ENCODE data around the gene PADI2.

PADI2 gene

GRCh38 chr1:17139637-17140036 is 20.4 kb upstream of the PADI2 start:
- no peak for DNase-seq (ENCODE audit: low read depth in 3 of 3)

GRCh38 chr1:17137441-17137840 is 18.2 kb upstream of the PADI2 start:
- no peak for DNase-seq (ENCODE audit: low read depth in 3 of 3)

GRCh38 chr1:17136936-17137335 is 17.7 kb upstream of the PADI2 start:
- DNase-seq (ENCODE audit: low read depth in 3 of 3), result no peak

DNA sequence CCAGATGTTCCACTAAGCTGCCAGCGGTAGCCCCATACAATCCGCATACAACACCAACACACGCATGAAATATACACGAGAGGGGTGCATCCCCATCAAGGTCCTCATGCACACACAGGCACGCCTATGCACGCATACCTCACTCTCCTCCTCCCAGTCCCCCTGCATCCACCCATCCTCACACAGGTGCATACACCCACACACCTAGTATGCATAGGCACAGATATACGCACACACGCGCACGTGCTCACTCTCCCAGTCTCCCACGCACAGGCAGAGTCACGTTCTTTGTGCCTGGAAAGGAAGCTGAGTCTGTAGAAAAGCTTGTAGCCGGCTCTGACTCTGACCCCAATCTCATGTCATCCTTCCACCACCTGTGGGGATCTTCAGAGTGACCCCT is 16.9 kb upstream of the PADI2 start:
- DNase-seq (ENCODE audit: low read depth in 3 of 3), result no peak

DNA sequence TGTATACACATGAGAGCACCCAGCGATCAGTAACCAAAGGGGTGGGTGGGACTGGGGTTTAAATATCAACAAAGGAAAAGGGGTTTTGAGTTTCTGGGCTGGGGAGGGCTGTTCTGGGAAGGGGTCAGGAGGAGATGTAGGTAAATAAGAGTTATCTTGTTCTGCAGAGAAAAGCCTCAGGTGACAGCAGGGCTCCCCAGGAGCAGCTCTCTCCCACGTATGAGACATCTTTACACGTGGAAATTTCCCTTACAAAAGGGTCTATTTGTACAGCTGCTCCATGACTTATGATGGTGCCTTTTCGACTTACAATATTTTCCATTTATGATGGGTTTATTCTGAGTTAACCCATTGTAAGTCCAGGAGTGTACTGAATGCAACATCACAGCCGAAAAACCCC is 16.3 kb upstream of the PADI2 start:
- no peak for DNase-seq (ENCODE audit: low read depth in 3 of 3)

DNA sequence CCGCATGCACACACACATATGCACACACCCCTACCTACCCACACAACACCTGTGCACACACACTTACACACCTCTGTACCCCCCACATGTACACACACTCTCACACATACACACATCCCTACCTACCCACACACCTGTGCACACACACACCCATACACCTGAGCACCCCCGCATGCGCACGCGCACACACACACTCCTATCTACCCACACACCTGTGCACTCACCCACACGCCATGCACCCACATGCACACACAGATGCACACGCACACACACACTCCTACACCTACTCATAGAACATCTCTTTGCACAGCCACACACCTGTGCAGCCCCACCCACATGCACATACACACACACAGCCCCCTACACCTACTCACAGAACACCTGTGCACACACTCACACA is 15.5 kb upstream of the PADI2 start:
- DNase-seq (ENCODE audit: low read depth in 3 of 3), result no peak

DNA sequence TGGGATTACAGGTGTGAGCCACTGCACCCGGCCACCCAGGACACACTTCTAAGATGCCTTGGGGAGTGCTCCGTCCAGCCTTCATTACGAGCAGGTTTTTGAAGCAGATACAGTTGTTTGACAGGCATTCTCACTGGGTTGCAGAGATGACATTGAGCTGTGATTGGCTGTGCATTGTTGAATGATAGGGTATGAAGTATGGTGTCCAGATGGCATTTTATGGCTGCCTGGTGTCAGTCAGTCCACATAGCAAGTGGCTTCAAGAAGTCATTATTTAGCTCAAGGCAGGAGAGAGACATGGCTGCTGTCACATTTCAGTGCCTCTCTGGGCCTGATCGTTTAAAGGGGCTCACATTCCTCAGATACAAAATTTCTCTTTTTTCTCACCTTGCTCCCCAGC is 14.8 kb upstream of the PADI2 start:
- no peak for DNase-seq (ENCODE audit: low read depth in 3 of 3)

- DNase-seq (ENCODE audit: low read depth in 3 of 3), result no peak
Measured at GRCh38 chr1:17130138-17130635, 10.9 kb upstream of the PADI2 start.

- DNase-seq (ENCODE audit: low read depth in 3 of 3), result no peak
Measured at GRCh38 chr1:17128361-17128760, 9.1 kb upstream of the PADI2 start.

DNA sequence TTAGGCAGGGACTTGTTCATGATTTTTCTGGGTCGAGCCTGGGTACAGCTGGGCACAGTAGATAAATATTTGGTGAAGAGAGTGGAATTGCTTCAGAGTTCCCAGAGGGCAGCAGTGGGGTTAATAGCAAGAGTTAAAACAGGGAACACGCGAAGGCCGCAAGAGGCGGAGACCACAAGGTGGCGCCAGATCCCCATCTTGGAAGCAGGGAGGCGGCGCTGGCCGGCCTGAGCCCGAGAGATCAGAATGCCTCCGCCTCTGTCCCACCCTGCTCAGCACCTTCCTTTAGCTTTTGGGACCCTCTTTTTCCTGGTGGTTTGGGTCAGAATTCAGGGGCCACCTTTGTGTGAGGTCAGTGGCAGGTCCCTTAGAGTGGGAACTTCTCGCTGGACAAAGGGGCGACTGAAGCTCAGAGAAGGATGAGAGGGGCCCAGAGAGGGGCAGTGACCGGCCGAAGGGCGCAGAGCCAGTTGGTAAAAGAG is 6.5 kb upstream of the PADI2 start:
- peak; percentile 78 to 81 (median 79) for DNase-seq (ENCODE audit: low read depth in 3 of 3)

GRCh38 chr1:17123196-17124045 is 4.2 kb upstream of the PADI2 start:
- DNase-seq (ENCODE audit: low read depth in 3 of 3), result no peak

DNA sequence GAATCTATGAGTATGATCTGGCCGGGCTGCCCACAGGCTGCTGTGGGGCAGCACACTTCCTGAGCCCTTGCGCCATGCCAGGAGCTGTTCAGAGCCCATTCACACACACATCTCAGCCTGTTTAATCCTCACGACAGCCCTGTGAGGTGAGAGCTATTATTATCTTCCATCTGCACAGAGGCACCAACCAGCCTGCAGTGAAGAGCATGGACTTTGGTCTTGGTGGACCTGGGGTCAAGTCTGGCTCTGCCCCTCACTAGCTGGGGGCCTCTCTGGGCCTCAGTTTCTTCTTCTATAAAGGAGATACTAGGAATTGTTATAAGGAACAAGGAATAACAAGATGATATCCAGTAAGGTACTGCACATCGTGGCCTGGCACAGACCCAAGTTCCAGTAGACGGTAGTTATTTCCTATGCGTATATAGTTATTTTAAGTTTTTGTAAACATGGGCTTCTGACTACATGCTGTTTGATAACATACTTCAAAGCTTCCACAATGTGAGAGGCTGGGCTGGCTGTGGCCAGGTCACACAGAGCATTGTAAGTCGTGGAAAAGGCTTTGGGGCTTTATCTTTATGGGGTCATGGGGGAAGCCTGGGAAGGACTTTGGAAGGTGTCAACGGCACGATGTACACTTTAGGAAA is 3.4 kb upstream of the PADI2 start:
- no peak for DNase-seq (ENCODE audit: low read depth in 3 of 3)

GRCh38 chr1:17121881-17122280 is 2.6 kb upstream of the PADI2 start:
- DNase-seq (ENCODE audit: low read depth in 3 of 3), result no peak

DNA sequence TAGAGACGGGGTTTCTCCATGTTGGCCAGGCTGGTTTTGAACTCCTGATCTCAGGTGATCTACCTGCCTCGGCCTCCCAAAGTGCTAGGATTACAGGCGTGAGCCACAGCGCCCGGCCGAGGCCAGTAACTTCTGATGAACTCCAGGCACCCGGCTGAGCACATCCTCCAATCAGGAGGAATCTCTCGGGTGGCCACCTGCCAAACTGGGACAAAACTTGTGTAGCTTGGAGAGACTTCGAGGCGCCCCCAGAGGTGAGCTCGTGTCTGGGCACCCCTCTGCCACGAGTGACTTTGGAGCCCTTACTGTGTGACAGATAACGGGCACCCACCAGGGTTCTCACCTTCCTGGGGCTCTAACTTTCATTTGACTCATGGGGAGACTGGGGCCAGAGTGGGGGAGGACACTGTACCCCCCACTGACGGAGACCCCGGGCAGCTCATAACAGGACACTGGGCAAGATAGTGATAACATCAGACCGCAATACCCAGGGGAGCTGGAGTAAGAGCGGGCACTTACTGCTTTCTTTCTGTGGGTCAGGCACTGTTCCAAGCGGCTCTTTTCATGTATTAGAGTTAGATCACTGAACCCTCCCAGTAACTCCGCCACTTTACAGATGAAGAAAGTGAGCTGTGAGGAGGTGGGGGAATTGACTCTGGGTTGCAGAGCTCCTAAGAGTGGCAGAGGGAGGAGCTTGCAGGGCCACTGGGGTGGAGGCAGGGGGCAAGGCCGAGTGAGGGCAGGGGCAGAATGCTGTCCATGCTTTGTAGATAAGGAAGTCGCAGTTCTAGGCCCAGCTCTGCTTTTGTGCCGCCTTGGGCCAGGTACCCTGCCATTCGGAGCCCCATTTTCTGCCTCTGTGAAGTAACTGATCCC is 1.9 kb upstream of the PADI2 start:
- no peak for DNase-seq (ENCODE audit: low read depth in 3 of 3)

- DNase-seq (ENCODE audit: low read depth in 3 of 3), result no peak
Measured at GRCh38 chr1:17120481-17120877, 1.2 kb upstream of the PADI2 start.

DNA sequence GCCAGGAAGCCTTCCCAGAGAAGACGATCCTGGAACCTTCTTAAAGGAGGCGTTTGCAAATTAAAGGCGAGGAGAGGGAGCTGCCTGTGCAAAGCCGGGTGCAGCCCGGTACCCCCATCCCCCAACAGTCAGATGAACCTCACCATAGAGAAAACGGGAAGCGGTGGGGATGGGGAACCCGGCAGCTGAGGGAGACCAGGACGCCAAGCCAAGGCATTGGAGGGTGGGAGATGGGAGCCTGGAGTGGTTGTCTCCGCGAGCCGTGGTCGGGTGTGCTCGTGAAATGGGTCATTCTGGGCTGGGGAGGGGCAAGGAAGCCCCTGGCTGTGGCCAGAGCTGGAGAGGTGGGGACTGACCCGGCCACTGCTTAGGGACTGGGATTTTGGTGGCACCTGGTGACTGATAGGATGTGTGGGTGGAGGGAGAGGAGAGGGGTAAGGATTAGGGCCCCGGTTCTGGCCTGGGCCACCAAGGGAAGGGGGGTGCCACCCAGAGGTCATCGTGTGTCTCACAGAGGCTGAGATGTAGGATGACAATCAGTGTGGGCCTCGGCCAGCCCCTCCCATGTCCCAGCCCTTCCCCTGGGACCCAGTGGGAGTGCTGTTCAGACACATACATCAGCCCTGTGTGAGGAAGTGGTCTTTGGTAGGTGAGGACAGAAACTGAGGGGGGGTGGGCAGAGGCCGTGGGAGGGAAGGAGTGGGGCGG is 676 bp upstream of the PADI2 start:
- no peak for DNase-seq (ENCODE audit: low read depth in 3 of 3)

DNA sequence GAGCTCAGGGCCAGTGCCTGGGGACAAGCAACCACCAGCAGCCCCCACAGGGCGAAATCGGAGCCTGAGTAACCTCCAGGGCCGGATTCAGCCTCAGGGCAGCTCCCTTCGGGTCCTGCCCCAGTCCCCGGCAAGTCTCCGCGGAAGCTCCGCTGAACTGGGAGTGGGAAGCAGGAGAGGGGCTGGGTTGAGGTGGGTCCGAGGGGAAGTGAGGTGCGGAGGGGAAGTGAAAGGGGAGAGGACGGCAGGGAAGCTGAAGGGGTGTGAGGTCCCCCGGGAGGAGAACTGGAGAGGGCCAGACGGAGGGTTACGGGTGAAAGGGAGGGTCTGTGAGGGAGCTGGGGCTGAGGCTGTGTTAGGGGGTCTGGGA is 560 bp downstream of the PADI2 start:
- no peak for DNase-seq (ENCODE audit: low read depth in 3 of 3)

DNA sequence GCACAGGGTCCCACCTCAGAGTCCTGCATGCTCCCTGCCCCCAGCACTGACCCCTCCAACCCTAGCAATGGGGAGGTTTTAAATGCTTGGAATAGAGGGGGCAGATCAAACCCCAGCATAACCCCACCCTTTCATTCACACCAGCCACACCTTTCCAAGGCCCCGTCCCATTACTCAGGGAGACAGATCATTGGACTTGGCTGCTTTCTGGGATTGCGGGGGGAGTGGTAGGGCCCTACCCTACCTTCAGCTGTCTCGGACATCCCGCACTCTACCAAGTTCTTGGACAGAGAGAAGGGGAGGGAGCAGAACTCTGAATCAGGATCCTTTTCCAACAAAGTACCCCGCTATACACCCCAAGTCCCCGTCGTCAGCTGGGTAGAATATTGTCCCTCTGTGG is 983 bp downstream of the PADI2 start:
- no peak for DNase-seq (ENCODE audit: low read depth in 3 of 3)

- no peak for DNase-seq (ENCODE audit: low read depth in 3 of 3)
Measured at GRCh38 chr1:17117451-17118265, 1.6 kb downstream of the PADI2 start.

- no peak for DNase-seq (ENCODE audit: low read depth in 3 of 3)
Measured at GRCh38 chr1:17116643-17117042, 2.6 kb downstream of the PADI2 start.

DNA sequence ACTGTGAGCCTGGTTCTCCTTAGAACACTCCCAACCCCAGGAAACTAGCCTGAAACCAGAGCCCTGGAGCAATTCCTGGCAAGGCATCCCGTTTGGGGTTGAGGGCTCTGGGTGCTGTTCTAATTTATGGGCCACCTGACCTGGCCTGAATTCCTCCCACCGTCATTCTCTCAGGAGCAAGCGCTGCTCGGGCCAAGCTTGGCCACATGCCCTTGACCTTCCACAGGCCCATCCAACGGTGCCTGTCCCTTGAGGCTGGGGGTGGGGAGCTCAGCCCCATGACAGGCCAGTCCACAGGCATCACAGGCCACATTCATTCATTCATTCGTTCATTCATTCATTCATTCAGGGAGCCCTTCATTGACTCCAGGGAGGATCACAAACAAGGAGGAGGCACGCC is 5.3 kb downstream of the PADI2 start:
- DNase-seq (ENCODE audit: low read depth in 3 of 3), result no peak

Data from stimulated activated CD4-positive, alpha-beta T cell treated with anti-CD3 and anti-CD28 coated beads, TNF-alpha, amount 100 ng/mL, for 24 hours (primary cell).